GM23248 (cell line): ENCODE data around the gene BTBD2. TPM values are rescaled to one million over a fixed set of nuclear protein-coding genes. Genes with fewer than 3 reads are reported as not detected.

Source experiments
- DNase-seq: peaks from one replicate; pipeline ENCODE4 v3.0.0-alpha.2; 2015
- H2AFZ ChIP-seq: fragments of 200-600 bp; sonication (generic); 2 replicates; pipeline ENCODE4 v1.6.1; 2016; ENCODE audit warnings: antibody characterized with exemption
- H3F3A ChIP-seq: fragments of 200-600 bp; sonication (generic); 2 replicates; pipeline ENCODE4 v1.6.1; 2016; ENCODE audit warnings: mild to moderate bottlenecking, antibody characterized with exemption, mixed run types; ENCODE audit not compliant: insufficient read depth
- H3K27ac ChIP-seq: fragments of 200-600 bp; sonication (generic); 2 replicates; pipeline ENCODE4 v1.5.1; 2016; ENCODE audit warnings: mild to moderate bottlenecking
- H3K27me3 ChIP-seq: fragments of 200-600 bp; sonication (generic); replicated peaks from 2 replicates; pipeline ENCODE4 v1.6.1; 2016; ENCODE audit warnings: mild to moderate bottlenecking; ENCODE audit not compliant: insufficient read depth
- H3K36me3 ChIP-seq: fragments of 200-600 bp; sonication (generic); 2 replicates; pipeline ENCODE4 v1.6.1; 2016; ENCODE audit warnings: low read depth, mild to moderate bottlenecking
- H3K4me1 ChIP-seq: fragments of 200-600 bp; sonication (generic); 2 replicates; pipeline ENCODE4 v1.6.1; 2016; ENCODE audit warnings: mild to moderate bottlenecking; ENCODE audit not compliant: insufficient read depth
- H3K4me2 ChIP-seq: fragments of 200-600 bp; sonication (generic); one replicate; pipeline ENCODE4 v1.6.1; 2016; ENCODE audit warnings: mild to moderate bottlenecking; ENCODE audit not compliant: unreplicated experiment
- H3K4me3 ChIP-seq: fragments of 200-600 bp; sonication (generic); 2 replicates; pipeline ENCODE4 v1.5.1; 2016; ENCODE audit warnings: mild to moderate bottlenecking
- H3K79me2 ChIP-seq: fragments of 200-600 bp; sonication (generic); 2 replicates; pipeline ENCODE4 v1.6.1; 2016; ENCODE audit warnings: mild to moderate bottlenecking; ENCODE audit not compliant: insufficient read depth
- H3K9ac ChIP-seq: fragments of 200-600 bp; sonication (generic); 2 replicates; pipeline ENCODE4 v1.6.1; 2016; ENCODE audit warnings: mild to moderate bottlenecking
- H3K9me2 ChIP-seq: fragments of 200-600 bp; sonication (generic); 2 replicates; pipeline ENCODE4 v1.6.1; 2016; ENCODE audit warnings: mixed run types, mild to moderate bottlenecking, moderate library complexity; ENCODE audit not compliant: insufficient read depth
- H3K9me3 ChIP-seq: fragments of 200-600 bp; sonication (generic); one replicate; pipeline ENCODE4 v1.6.1; 2017; ENCODE audit warnings: low read depth
- H4K20me1 ChIP-seq: fragments of 200-600 bp; sonication (generic); 2 replicates; pipeline ENCODE4 v1.6.0; 2016; ENCODE audit not compliant: insufficient read depth
- EZH2 ChIP-seq: fragments of 200-600 bp; sonication (generic); IDR thresholded peaks from 2 replicates; pipeline ENCODE4 v1.6.1; 2018; ENCODE audit warnings: antibody characterized with exemption, mild to moderate bottlenecking; ENCODE audit not compliant: insufficient read depth, poor library complexity, severe bottlenecking
- EZH2phosphoT487 ChIP-seq: fragments of 200-600 bp; sonication (generic); IDR thresholded peaks from 2 replicates; pipeline ENCODE4 v1.6.1; 2018; ENCODE audit warnings: antibody characterized with exemption, moderate library complexity, mild to moderate bottlenecking, low read depth; ENCODE audit not compliant: insufficient read depth
- WGBS, 2 experiments: methylation state at CpG; one replicate each; pipeline ENCODE4 v1.1.6; 2015 to 2017; ENCODE audit warnings: low lambda C conversion rate in 2 of 2, low coverage in 1 of 2; ENCODE audit errors: missing lambda C conversion rate in 2 of 2; 5-methylcytosine and 5-hydroxymethylcytosine counted together
- in situ Hi-C: fragments of 300-500 bp; cut with MboI; formaldehyde crosslinking; loops from 2 replicates; pipeline ENCODE4 v1.15.0; 2020
- polyA plus RNA-seq: library from polyadenylated mRNA; unstranded; fragments of >200 nt; fragmentation: Nextera tagmentation; extraction: Ambion mirVana; gene quantifications from 2 replicates; pipeline ENCODE4 v1.2.1, GENCODE V29; 2016
- total RNA-seq: library from RNA; depleted of rRNA; stranded (reverse); fragments of >200 nt; shearing (Covaris generic); gene quantifications from 2 replicates; pipeline ENCODE4 v1.2.3, GENCODE V29; 2014

BTBD2 gene
- total and polyA plus RNA-seq, 2 experiments from 2014 or later: 6.8 to 69.5 TPM

- H3K4me3 ChIP-seq: no peak overlapping the region
- no peaks in the 10 kb centered on the region; the same call in 1 of the 2 replicates for H3F3A ChIP-seq
- H3K9me2 ChIP-seq: no peaks in the 10 kb centered on the region
- no peak overlapping the region for H3K4me2 ChIP-seq
- H3K79me2 ChIP-seq: peaks cover 72% of the 10 kb centered on the region
- in situ Hi-C loops: no loop called here
- no peaks in the 10 kb centered on the region for H3K27me3 ChIP-seq
- H3K27ac ChIP-seq: no peak overlapping the region
- H3K36me3 ChIP-seq: no peaks in the 10 kb centered on the region
- WGBS, 2 experiments: 95 to 98% methylated on average over 12 of the region's 12 CpGs
- H3K9ac ChIP-seq: no peak overlapping the region
- H4K20me1 ChIP-seq: no peaks in the 10 kb centered on the region; the same call in 1 of the 2 replicates
- DNase-seq: no peak
- no peaks in the 10 kb centered on the region for H3K9me3 ChIP-seq
- H3K4me1 ChIP-seq: no peaks in the 10 kb centered on the region
- no peak for TF ChIP-seq EZH2
- TF ChIP-seq EZH2phosphoT487: no peak
- no peak overlapping the region for H2AFZ ChIP-seq
Observed at GRCh38 chr19:2011169-2011568, 4.3 kb downstream of the BTBD2 start.

GRCh38 chr19:2010135-2010668 lies 5.3 kb downstream of the BTBD2 start:
- WGBS, 2 experiments: 94 to 95% methylated on average over 17 to 20 of the region's 20 CpGs
- no peaks in the 10 kb centered on the region for H3K36me3 ChIP-seq
- H3K9me3 ChIP-seq: no peaks in the 10 kb centered on the region
- no peaks in the 10 kb centered on the region for H3F3A ChIP-seq
- no peak overlapping the region for H3K27ac ChIP-seq
- H2AFZ ChIP-seq: no peak overlapping the region
- TF ChIP-seq EZH2: no peak
- no peak for TF ChIP-seq EZH2phosphoT487
- no peak overlapping the region for H3K9ac ChIP-seq
- in situ Hi-C loops: no loop called here
- no peaks in the 10 kb centered on the region for H3K27me3 ChIP-seq
- H3K4me2 ChIP-seq: no peak overlapping the region
- H4K20me1 ChIP-seq: no peaks in the 10 kb centered on the region; the same call in 1 of the 2 replicates
- H3K4me3 ChIP-seq: no peak overlapping the region
- no peaks in the 10 kb centered on the region for H3K4me1 ChIP-seq
- no peaks in the 10 kb centered on the region for H3K9me2 ChIP-seq
- DNase-seq: no peak
- peaks cover 77% of the 10 kb centered on the region for H3K79me2 ChIP-seq

- H2AFZ ChIP-seq: no peak overlapping the region
- H3K9me2 ChIP-seq: no peaks in the 10 kb centered on the region
- no peak for TF ChIP-seq EZH2phosphoT487
- TF ChIP-seq EZH2: no peak
- no peak overlapping the region for H3K9ac ChIP-seq
- no peak overlapping the region for H3K4me2 ChIP-seq
- no peaks in the 10 kb centered on the region for H3K36me3 ChIP-seq
- H3K27ac ChIP-seq: no peak overlapping the region
- DNase-seq: no peak
- no peak overlapping the region for H3K4me3 ChIP-seq
- no peaks in the 10 kb centered on the region for H3K4me1 ChIP-seq
- peaks cover 31% of the 10 kb centered on the region for H3K79me2 ChIP-seq
- whole genome bisulfite sequencing, 2 experiments: 89 to 92% methylated on average over 4 of the region's 4 CpGs
- no peaks in the 10 kb centered on the region; the same call in 1 of the 2 replicates for H4K20me1 ChIP-seq
- no peaks in the 10 kb centered on the region for H3K27me3 ChIP-seq
- in situ Hi-C loops: no loop called here
- H3K9me3 ChIP-seq: no peaks in the 10 kb centered on the region
- H3F3A ChIP-seq: no peaks in the 10 kb centered on the region
Observed at GRCh38 chr19:2003874-2004273, 11.6 kb downstream of the BTBD2 start.

GRCh38 chr19:1999856-2000515 lies 15.5 kb downstream of the BTBD2 start:
- Histone ChIP-seq H3K9me3 (no peaks in the 10 kb centered on the region), H3K36me3 (peaks cover 11% of the 10 kb centered on the region), H3K27ac (no peak overlapping the region), H4K20me1 (no peaks in the 10 kb centered on the region), H3K4me3 (no peak overlapping the region), H3K27me3 (no peaks in the 10 kb centered on the region), H3K9ac (no peak overlapping the region), H3K9me2 (no peaks in the 10 kb centered on the region), H3K4me2 (no peak overlapping the region), H3F3A (no peaks in the 10 kb centered on the region), H2AFZ (no peak overlapping the region), H3K79me2 (0 out of 2 replicates have a peak, but pooled peaks cover 2% of the 10 kb centered on the region), H3K4me1 (no peaks in the 10 kb centered on the region)
- in situ Hi-C loops: no loop called here
- TF ChIP-seq EZH2 (no peak), EZH2phosphoT487 (no peak)
- 87 to 93% methylated on average over 21 to 24 of the region's 26 CpGs for WGBS, 2 experiments
- no peak for DNase-seq
